ENCODE data around the gene ADRA2A.

DNA sequence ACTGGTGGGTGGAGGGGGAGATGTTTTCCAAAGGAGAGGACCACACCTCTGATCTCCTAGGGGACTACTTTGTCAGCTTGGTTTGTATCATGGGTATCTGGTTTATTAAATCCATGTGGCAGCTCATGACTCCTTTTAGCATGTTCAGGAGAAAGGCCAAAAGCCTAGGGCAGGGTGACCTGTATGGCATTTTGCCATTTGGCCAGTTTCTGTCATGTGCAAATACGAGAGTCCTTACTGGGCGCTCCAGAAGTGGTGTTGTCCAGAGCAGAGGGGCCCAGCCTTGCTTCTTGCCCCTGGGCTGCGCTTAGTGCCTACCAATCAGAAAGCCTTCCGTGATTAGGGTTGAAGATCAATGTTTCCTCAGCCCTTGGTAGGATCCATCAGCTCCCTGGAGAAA, 31.0 kb downstream of the ADRA2A start:
- TF ChIP-seq EZH2 (IDR thresholded peaks at IDR 0.05; ENCODE audit: low read length): no peak
- no peak for TF ChIP-seq CTCF (optimal IDR thresholded peaks at IDR 0.05 in 1 of 3, IDR thresholded peaks at IDR 0.05 in 1 of 3, conservative IDR thresholded peaks at IDR 0.05 in 1 of 3; ENCODE audit: extremely low read depth in 1 of 3, insufficient read depth in 2 of 3, low read length in 3 of 3)
